ENCODE measurements around the gene C2CD2L. TPM values are rescaled to one million over a fixed set of nuclear protein-coding genes. Genes with fewer than 3 reads are reported as not detected.
"Not testable (repeated sequence)": the region's sequence is repeated elsewhere in the genome, so short reads cannot be mapped to it uniquely, and the experiment has no call there.

C2CD2L gene
- total RNA-seq, 1 donor from 2014 or later, result 24.6 TPM

- Mint-ChIP-seq H3K27ac (peak overlapping the region; percentile 98), H3K4me3 (ENCODE audit: low read depth) (peak overlapping the region; percentile 91), H3K4me1 (ENCODE audit: low read depth) (peaks cover 34% of the 10 kb centered on the region), H3K9me3 (no peaks in the 10 kb centered on the region), H3K27me3 (ENCODE audit: low read depth) (peaks cover 1% of the 10 kb centered on the region), H3K36me3 (ENCODE audit: low read depth) (peaks cover 46% of the 10 kb centered on the region)
- intact Hi-C loops (cut with micrococcal nuclease), result loop anchor here (5.0 kb wide), 2 partner anchors 67 to 173 kb away; partner anchors contain the start of genes BCL9L and NLRX1
- no peak for DNase-seq (ENCODE audit: low spot score)
Observed at GRCh38 chr11:119100246-119100970, 6.7 kb upstream of the C2CD2L start.

- Mint-ChIP-seq H3K27me3 (ENCODE audit: low read depth) (no peaks in the 10 kb centered on the region), H3K9me3 (no peaks in the 10 kb centered on the region), H3K27ac (peak overlapping the region; percentile 98), H3K4me3 (ENCODE audit: low read depth) (peak overlapping the region; percentile 91), H3K4me1 (ENCODE audit: low read depth) (peaks cover 30% of the 10 kb centered on the region), H3K36me3 (ENCODE audit: low read depth) (peaks cover 40% of the 10 kb centered on the region)
- intact Hi-C loops (cut with micrococcal nuclease), result loop anchor here (1.0 to 5.0 kb wide), 3 partner anchors 34 to 174 kb away; partner anchors contain the start of genes BCL9L, NLRX1 and VPS11
- DNase-seq (ENCODE audit: low spot score), result no peak
Observed at GRCh38 chr11:119100994-119101758, 6.0 kb upstream of the C2CD2L start.

DNA sequence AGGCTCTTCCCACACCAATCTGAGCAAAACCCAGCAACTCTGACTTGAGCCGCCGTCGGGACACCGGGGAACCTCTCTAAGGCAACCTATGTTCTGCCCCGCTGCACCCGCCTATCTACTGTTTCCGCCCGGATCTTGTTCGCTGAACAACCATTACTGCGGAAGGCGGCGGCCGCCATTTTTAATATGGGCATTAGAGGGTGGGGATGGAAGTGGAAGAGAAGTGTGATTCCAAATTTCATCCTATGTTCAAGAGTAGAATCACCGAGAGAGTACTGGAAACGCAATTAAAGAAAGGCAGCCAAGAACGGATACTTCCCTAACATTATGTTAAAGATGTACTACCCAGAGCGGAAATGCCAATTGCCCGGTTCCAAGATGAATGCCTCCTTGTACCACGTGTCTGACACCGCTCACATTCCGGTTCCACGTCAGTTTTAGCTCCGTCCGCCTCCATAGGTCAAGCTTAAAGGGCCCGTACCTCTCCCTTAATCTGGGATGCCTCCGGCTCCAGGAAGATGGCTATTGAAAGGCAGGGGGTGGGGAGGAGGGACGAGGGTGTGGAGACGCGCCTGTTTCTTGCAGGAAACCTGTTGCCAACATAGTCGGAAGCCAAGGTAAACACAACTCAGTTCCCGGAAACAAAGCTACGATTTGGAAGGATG lies 5.3 kb upstream of the C2CD2L start, which contains the start of gene DPAGT1:
Gene DPAGT1, minus strand, starts transcription at position 95 of the 665 bp plus-strand sequence. CDS start 198 bp downstream, outside the sequence.
- H3K27me3 Mint-ChIP-seq (ENCODE audit: low read depth), result no peaks in the 10 kb centered on the region
- H3K27ac Mint-ChIP-seq, result peak within 1 kb of the TSS; percentile 98
- peaks cover 32% of the 10 kb centered on the region for H3K4me1 Mint-ChIP-seq (ENCODE audit: low read depth)
- intact Hi-C loops (cut with micrococcal nuclease), result loop anchor here (1.0 to 5.0 kb wide), 6 partner anchors 8 to 232 kb away; partner anchors contain the start of genes BCL9L, NLRX1, RNF26 and VPS11
- peak within 1 kb of the TSS; percentile 91 for H3K4me3 Mint-ChIP-seq (ENCODE audit: low read depth)
- DNase-seq (ENCODE audit: low spot score), result peak; percentile 84
- no peaks in the 10 kb centered on the region for H3K9me3 Mint-ChIP-seq
- H3K36me3 Mint-ChIP-seq (ENCODE audit: low read depth), result peaks cover 33% of the 10 kb centered on the region

DNA sequence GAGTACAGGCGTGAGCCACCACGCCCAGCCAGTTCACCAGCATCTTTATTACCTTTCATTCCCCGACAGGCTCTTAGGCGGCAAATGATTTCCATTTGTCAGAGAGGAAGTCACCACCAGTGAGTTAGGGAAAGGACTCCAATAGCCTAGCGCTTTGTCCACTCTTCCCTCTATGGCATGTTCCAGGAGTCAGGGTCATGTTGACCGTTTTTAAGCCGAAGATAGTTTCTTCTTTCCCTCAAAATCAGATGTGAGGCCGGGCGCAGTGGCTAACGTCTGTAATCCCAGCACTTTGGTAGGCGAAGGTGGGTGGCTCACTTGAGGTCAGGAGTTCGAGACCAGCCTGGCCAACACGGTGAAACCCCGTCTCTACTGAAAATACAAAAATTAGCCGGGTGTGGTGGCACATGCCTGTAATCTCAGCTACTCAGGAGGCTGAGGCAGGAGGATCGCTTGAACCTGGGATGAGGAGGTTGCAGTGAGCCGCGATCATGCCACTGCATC lies 3.9 kb upstream of the C2CD2L start:
- peaks cover 20% of the 10 kb centered on the region for H3K36me3 Mint-ChIP-seq (ENCODE audit: low read depth)
- not testable (repeated sequence) for DNase-seq (ENCODE audit: low spot score); H3K9me3 Mint-ChIP-seq; H3K27me3 Mint-ChIP-seq (ENCODE audit: low read depth)
- peak overlapping the region; percentile 72 for H3K27ac Mint-ChIP-seq
- intact Hi-C loops (cut with micrococcal nuclease), result loop anchor here (5.0 kb wide), 2 partner anchors 64 to 176 kb away; partner anchors contain the start of genes BCL9L and NLRX1
- peaks cover 34% of the 10 kb centered on the region for H3K4me1 Mint-ChIP-seq (ENCODE audit: low read depth)
- H3K4me3 Mint-ChIP-seq (ENCODE audit: low read depth), result peak overlapping the region; percentile 91

GRCh38 chr11:119103793-119104192 lies 3.4 kb upstream of the C2CD2L start:
- Mint-ChIP-seq H3K4me1 (ENCODE audit: low read depth) (peaks cover 37% of the 10 kb centered on the region), H3K27ac (peak overlapping the region; percentile 72), H3K36me3 (ENCODE audit: low read depth) (peaks cover 18% of the 10 kb centered on the region), H3K4me3 (ENCODE audit: low read depth) (peak overlapping the region; percentile 46), H3K27me3 (ENCODE audit: low read depth) (no peaks in the 10 kb centered on the region), H3K9me3 (no peaks in the 10 kb centered on the region)
- intact Hi-C loops (cut with micrococcal nuclease), result loop anchor here (5.0 kb wide), 2 partner anchors 64 to 176 kb away; partner anchors contain the start of genes BCL9L and NLRX1
- DNase-seq (ENCODE audit: low spot score), result no peak

GRCh38 chr11:119107538-119108145 lies 498 bp downstream of the C2CD2L start:
- no peaks in the 10 kb centered on the region for H3K27me3 Mint-ChIP-seq (ENCODE audit: low read depth)
- no peak for DNase-seq (ENCODE audit: low spot score)
- H3K9me3 Mint-ChIP-seq, result no peaks in the 10 kb centered on the region
- H3K4me1 Mint-ChIP-seq (ENCODE audit: low read depth), result peaks cover 39% of the 10 kb centered on the region
- intact Hi-C loops (cut with micrococcal nuclease), result loop anchor here (1.0 kb wide), 4 partner anchors 8 to 99 kb away; partner anchors contain the start of genes CBL and HINFP
- H3K4me3 Mint-ChIP-seq (ENCODE audit: low read depth), result peak overlapping the region; percentile 98
- peak overlapping the region; percentile 92 for H3K27ac Mint-ChIP-seq
- peaks cover 26% of the 10 kb centered on the region for H3K36me3 Mint-ChIP-seq (ENCODE audit: low read depth)

GRCh38 chr11:119108146-119108856 lies 1.2 kb downstream of the C2CD2L start:
- H3K9me3 Mint-ChIP-seq, result no peaks in the 10 kb centered on the region
- DNase-seq (ENCODE audit: low spot score), result no peak
- no peaks in the 10 kb centered on the region for H3K27me3 Mint-ChIP-seq (ENCODE audit: low read depth)
- H3K4me3 Mint-ChIP-seq (ENCODE audit: low read depth), result peak overlapping the region; percentile 98
- peaks cover 39% of the 10 kb centered on the region for H3K4me1 Mint-ChIP-seq (ENCODE audit: low read depth)
- H3K27ac Mint-ChIP-seq, result peak overlapping the region; percentile 92
- intact Hi-C loops (cut with micrococcal nuclease), result loop anchor here (1.0 kb wide), 1 partner anchor 98 kb away; the partner anchor contains the start of gene CBL
- peaks cover 33% of the 10 kb centered on the region for H3K36me3 Mint-ChIP-seq (ENCODE audit: low read depth)

- Mint-ChIP-seq H3K27me3 (ENCODE audit: low read depth) (no peaks in the 10 kb centered on the region), H3K9me3 (no peaks in the 10 kb centered on the region), H3K4me3 (ENCODE audit: low read depth) (peak overlapping the region; percentile 98), H3K27ac (peak overlapping the region; percentile 92), H3K4me1 (ENCODE audit: low read depth) (peaks cover 37% of the 10 kb centered on the region), H3K36me3 (ENCODE audit: low read depth) (peaks cover 38% of the 10 kb centered on the region)
- intact Hi-C loops (cut with micrococcal nuclease), result loop anchor here (1.0 kb wide), 1 partner anchor 97 kb away; the partner anchor contains the start of gene CBL
- no peak for DNase-seq (ENCODE audit: low spot score)
Observed at GRCh38 chr11:119108857-119109221, 1.7 kb downstream of the C2CD2L start.

DNA sequence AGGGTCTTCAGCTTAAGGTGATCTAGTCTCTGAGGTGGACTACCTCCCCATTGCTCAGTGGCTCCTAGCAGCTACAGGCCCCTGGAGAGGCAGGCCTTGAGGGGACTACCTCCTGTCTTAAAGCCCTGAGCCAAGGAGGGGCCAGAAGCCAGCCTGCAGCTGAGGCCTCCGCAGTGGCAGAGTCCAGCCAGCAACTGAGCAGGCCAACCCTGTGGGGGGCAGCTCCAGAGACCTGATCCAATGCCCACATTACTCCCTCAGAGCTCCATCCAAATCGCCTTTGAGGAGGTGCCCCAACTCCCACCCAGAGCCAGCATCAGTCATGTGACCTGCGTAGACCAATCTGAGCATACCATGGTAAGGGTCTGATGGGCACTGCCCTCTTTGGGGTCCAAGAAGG lies 2.7 kb downstream of the C2CD2L start:
- peak overlapping the region; percentile 98 for H3K4me3 Mint-ChIP-seq (ENCODE audit: low read depth)
- H3K36me3 Mint-ChIP-seq (ENCODE audit: low read depth), result peaks cover 44% of the 10 kb centered on the region
- H3K27ac Mint-ChIP-seq, result peak overlapping the region; percentile 10
- H3K27me3 Mint-ChIP-seq (ENCODE audit: low read depth), result no peaks in the 10 kb centered on the region
- no peak for DNase-seq (ENCODE audit: low spot score)
- no peaks in the 10 kb centered on the region for H3K9me3 Mint-ChIP-seq
- intact Hi-C loops (cut with micrococcal nuclease), result no loop called here
- peaks cover 37% of the 10 kb centered on the region for H3K4me1 Mint-ChIP-seq (ENCODE audit: low read depth)

DNA sequence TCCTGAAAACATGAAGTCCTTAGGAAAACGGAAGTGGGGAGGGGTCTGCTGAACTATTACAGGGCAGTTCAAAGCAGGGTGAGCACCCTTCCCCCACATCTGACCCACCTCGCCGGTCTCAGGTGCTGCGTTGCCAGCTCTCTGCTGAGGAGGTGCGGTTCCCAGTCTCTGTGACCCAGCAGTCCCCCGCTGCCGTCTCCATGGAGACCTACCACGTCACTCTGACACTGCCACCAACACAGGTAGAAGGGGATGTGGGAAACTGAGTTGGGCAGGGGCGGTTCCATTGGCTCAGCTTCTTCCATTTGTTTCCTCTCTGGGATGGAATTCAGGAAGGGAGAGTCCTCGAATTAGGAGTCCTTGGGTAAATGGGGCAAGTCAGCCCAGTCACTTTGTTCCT lies 3.3 kb downstream of the C2CD2L start:
- H3K9me3 Mint-ChIP-seq, result no peaks in the 10 kb centered on the region

DNA sequence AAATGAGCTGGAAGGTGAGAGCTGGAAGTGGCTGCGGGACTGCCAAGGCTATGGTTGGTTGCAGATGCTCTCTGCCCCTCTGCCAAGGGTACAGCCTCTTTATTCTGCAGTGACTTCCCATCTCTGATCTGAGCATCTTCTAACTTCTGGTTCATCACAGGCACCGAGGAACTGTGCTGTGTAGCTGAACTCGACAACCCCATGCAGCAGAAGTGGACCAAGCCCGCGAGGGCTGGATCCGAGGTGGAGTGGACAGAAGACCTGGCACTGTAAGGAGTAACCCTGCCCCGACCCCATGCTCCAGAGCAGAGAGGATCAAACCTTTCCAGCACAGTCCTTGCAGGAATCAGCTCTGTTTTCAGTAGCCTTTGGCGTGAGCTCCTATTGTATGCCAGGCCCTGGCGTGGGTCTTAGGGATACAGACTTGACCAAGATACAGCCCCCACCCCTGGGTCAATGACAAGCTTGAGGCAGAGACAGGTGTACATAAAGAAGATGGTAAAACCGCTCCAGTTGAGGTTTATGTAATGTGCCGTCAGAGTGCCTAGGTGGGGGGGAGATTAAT lies 4.3 kb downstream of the C2CD2L start:
- H3K4me1 Mint-ChIP-seq (ENCODE audit: low read depth), result peaks cover 39% of the 10 kb centered on the region
- H3K27ac Mint-ChIP-seq, result no peak overlapping the region
- intact Hi-C loops (cut with micrococcal nuclease), result no loop called here
- no peaks in the 10 kb centered on the region for H3K9me3 Mint-ChIP-seq
- H3K36me3 Mint-ChIP-seq (ENCODE audit: low read depth), result peaks cover 55% of the 10 kb centered on the region
- no peak for DNase-seq (ENCODE audit: low spot score)
- H3K27me3 Mint-ChIP-seq (ENCODE audit: low read depth), result no peaks in the 10 kb centered on the region
- H3K4me3 Mint-ChIP-seq (ENCODE audit: low read depth), result no peak overlapping the region

More for the DNA sequence above, 3.3 kb downstream of the C2CD2L start:
- Mint-ChIP-seq H3K4me3 (ENCODE audit: low read depth) (no peak overlapping the region), H3K27me3 (ENCODE audit: low read depth) (no peaks in the 10 kb centered on the region), H3K27ac (peak overlapping the region; percentile 14), H3K4me1 (ENCODE audit: low read depth) (peaks cover 39% of the 10 kb centered on the region), H3K36me3 (ENCODE audit: low read depth) (peaks cover 48% of the 10 kb centered on the region)
- no peak for DNase-seq (ENCODE audit: low spot score)
- intact Hi-C loops (cut with micrococcal nuclease), result no loop called here

All from activated T-helper 2 cell treated with anti-CD3 and anti-CD28 coated beads, Interferon-gamma antibody, Interleukin-2, Interleukin-4, amounts not matched to agents 10 μg/mL and 5 μg/mL and 100 μg/mL, durations not matched to agents 14 hours and 24 hours and 36 hours (primary cell).